Measurements from ENCODE around the gene CDK19.
"Not testable (repeated sequence)": the region's sequence is repeated elsewhere in the genome, so short reads cannot be mapped to it uniquely, and the experiment has no call there.

Gene CDK19

GRCh38 chr6:110813338-110814101 lies 1.7 kb downstream of the CDK19 start:
- no peak for DNase-seq (ENCODE audit: low read depth in 3 of 3)

DNA sequence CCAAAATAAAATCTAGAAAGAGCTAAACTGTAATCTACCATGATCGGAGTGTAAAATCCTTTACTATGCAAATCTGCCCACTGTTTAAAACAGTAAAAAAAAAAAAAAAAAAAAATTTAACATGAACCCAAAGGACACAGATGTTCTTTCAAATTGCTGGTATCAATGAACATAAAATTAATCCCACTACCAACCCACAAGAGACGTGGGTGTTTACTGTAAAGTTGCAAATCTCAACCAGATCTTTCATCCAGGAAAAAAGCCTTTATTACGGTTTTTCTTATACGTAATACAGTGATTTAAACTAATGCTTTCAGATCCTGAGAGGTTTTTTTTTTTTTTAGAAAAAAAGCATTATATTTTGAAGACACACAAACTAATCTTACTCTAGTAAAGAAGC lies 2.5 kb downstream of the CDK19 start:
- DNase-seq (ENCODE audit: low read depth in 3 of 3): no peak

GRCh38 chr6:110810896-110811586 lies 4.2 kb downstream of the CDK19 start:
- no peak for DNase-seq (ENCODE audit: low read depth in 3 of 3)

- no peak for DNase-seq (ENCODE audit: low read depth in 3 of 3)
Observed at GRCh38 chr6:110809792-110810191, 5.5 kb downstream of the CDK19 start.

DNA sequence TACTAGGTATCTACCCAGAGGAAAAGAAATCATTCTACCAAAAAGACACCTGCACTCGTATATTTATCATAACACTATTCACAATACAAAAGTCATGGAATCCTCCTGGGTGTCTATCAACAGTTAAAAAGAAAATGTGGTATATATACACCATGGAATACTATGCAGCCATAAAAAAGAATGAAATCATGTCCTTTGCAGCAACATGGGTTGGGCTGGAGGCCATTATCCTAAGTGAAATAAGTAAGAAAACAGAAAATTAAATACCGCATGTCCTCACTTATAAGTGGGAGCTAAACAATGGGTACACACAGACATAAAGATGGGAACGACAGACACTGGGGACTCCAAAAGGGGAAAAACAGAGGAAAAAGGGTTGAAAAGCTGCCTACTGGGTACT lies 13.1 kb downstream of the CDK19 start:
- not testable (repeated sequence) for DNase-seq (ENCODE audit: low read depth in 3 of 3)

DNA sequence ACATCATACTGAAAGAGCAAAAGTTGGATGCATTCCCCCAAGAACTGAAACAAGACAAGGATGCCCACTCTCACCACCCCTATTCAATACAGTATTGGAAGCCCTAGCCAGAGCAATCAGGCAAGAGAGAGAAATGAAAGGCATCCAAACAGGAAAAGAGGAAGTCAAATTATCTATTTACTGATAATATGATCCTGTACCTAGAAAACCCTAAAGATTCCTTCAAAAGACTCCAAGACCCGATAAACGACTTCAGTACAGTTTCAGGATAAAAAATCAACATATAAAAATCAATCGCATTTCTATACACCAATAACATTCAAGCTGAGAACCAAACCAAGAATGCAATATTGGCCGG lies 14.5 kb downstream of the CDK19 start:
- no peak for DNase-seq (ENCODE audit: low read depth in 3 of 3)

DNA sequence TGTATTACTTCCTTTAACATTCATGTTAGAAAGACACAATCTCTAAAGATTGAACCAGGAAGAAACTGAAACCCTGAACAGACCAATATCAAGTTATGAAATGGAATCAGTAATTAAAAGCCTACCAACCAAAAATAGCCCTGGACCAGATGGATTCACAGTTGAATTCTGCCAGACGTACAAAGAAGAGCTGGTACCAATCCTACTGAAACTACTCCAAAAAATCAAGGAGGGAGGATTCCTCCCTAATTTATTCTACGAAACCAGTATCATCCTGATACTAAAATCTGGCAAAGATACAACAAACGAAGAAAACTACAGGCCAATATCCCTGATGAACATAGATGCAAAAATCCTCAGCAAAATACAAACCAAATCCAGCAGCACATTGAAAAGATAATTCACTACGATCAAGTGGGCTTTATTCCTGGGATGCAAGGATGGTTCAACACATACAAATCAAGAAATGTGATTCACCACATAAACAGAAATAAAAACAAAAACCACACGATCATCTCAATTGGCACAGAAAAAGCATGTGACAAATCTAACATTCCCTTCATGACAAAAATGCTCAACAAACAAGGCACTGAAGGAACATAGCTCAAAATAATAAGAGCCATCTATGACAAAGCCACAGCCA lies 15.0 kb downstream of the CDK19 start:
- no peak for DNase-seq (ENCODE audit: low read depth in 3 of 3)

DNA sequence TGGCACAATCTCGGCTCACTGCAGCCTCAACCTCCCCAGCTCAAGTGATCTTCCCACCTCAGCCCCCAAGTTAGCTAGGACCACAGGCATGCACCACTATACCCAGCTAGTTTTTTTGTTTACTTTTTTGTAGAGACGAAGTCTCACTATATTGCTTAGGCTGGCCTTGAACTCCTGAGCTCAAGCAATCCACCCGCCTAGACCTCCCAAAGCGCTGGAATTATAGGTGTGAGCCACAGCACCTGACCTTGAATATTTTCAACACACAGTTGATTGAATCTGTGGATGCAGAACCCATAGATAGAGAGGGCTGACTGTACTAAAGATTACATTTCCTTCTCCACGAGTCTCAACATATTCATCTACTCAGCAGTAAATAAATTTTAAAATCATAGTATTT lies 15.6 kb downstream of the CDK19 start:
- no peak for DNase-seq (ENCODE audit: low read depth in 3 of 3)

DNA sequence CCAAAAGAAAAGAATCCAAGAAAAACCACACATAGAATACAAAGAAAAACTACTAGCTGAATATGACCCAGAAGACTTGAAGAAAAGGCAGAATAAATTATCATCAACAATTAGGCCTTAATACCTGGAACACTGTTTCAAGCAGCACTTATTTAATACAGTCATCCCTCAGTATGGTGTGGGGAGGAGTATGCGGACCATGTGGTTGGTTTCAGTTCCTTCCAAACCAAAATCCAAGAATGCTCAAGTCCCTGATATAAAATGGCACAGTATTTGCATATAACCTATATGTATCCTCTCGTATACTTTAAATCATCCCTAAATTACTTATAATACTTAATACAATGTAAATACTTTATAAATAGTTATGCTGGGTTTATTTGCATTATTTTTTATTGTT lies 16.1 kb downstream of the CDK19 start:
- no peak for DNase-seq (ENCODE audit: low read depth in 3 of 3)

GRCh38 chr6:110795271-110795670 lies 20.0 kb downstream of the CDK19 start:
- DNase-seq (ENCODE audit: low read depth in 3 of 3): no peak

GRCh38 chr6:110786696-110787095 lies 28.6 kb downstream of the CDK19 start:
- DNase-seq (ENCODE audit: low read depth in 3 of 3): no peak

GRCh38 chr6:110786271-110786670 lies 29.0 kb downstream of the CDK19 start:
- DNase-seq (ENCODE audit: low read depth in 3 of 3): no peak

GRCh38 chr6:110784610-110784979 lies 30.7 kb downstream of the CDK19 start:
- DNase-seq (ENCODE audit: low read depth in 3 of 3): no peak

DNA sequence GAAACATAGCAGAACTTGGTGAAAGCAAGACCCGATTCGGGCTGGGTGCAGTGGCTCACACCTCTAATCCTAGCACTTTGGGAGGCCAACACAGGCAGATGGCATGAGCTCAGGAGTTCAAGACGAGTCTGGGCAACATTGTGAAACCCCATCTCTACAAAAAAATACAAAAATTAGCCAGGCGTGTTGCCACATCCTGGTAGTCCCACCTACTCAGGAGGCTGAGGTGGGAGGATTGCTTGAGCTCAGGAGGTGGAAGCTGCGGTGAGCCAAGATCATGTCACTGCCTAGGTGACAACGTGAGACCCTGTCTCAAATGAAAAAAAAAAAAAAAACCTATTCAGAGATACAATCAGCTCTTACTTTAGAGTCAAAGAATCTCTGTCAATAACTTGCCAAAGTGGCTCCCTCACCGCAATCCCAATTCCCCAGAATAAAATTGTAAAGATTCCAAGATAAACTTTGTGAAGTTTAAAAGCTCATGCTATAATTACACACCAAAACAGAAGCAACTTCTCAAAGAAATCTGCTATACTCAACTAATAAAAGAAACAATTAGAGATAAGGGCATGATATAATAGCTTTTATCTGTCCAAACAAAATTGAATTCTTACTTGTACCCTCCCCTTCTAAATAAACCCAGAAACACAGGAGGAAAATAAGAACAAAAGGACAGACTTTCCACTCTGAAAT lies 33.6 kb downstream of the CDK19 start:
- DNase-seq (ENCODE audit: low read depth in 3 of 3): no peak

DNA sequence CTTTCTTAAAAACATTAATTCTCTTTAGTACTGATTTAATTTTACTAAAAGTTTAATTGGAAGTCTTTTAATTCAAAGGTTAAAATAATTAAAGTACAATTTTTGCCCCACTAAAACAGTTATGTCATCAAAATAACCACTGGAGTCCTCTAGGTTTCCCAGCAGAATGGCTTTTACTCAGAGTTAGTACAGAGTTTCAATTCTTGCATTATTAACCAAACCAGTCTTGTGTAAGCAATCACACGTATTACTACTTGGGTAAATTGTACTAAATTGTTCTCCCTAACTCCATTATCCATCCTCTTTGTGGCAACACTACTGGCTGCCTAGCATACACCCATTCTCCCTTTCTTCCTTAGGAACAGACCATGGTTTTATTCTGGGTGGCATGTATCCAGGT lies 36.9 kb downstream of the CDK19 start:
- no peak for DNase-seq (ENCODE audit: low read depth in 3 of 3)

DNA sequence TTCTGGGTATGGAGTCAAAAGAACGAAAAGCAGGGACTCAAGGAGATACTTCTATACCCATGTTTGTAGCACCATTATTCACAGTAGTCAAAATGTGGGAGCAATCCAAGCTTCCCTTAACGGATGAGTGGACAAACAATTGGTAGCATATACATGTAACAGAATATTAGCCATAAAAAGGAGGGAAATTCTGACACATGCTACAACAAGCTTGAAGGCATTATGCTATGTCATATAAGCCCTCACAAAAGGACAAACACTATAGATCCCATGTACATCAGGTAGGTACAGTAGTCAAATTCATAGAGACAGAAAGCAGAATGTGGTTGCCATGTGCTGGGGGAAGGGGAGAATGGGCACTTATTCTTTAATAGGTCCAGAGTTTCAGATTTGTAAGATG lies 37.6 kb downstream of the CDK19 start:
- no peak for DNase-seq (ENCODE audit: low read depth in 3 of 3)

DNA sequence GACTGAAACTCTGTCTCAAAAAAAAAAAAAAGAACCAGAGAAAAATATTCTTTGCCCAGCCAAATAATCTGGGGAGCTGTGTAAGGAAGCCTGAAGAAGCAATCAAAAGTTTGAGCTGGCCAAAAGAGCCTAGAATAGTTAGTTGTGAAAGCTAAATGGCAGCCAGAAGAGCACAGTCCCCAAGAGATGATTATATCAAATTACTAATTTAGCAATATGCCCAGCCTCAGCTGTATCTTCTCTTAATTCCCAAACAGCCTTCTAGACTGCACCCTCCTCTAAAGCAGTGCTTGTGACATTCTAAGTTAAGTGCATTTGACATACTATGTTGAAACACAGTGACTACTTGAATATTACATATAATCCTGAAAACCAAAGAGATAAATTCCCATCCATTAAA lies 38.9 kb downstream of the CDK19 start:
- no peak for DNase-seq (ENCODE audit: low read depth in 3 of 3)

- DNase-seq (ENCODE audit: low read depth in 3 of 3): no peak
Observed at GRCh38 chr6:110769923-110770322, 45.3 kb downstream of the CDK19 start.

DNA sequence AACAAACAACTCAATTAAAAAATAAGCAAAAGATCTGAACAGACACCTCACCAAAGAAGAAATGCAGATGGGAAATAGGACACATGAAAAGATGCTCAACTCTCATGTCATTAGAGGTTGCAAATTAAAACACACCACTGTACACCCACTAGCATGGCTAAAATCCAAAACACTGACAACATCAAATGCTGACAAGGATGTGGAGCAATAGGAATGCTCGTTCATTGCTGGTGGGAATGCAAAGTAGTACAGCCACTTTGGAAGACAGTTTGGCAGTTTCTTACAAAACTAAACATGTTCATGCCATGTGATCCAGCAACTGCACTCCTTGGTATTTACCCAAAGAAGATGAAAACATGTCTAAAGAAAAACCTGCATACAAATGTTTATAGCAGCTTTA lies 47.2 kb downstream of the CDK19 start:
- DNase-seq (ENCODE audit: low read depth in 3 of 3): no peak

- no peak for DNase-seq (ENCODE audit: low read depth in 3 of 3)
Observed at GRCh38 chr6:110761371-110761770, 53.9 kb downstream of the CDK19 start.

DNA sequence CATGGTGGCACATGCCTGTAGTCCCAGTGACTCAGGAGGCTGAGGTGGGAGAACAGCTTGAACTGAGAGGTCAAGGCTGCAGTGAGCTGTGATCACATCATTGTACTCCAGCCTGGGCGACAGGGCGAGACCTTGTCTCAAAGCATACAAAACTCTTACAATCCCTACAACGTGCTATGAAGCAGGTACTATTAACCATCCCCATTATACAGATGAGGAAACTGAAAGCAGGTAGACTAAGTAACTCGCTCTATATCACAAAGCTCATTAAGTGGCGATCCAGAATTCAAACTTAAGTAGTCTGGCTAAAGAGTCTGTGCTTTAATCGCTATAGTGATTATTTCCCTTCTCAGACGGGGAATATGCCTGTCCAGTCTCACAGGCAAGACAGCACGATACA lies 54.7 kb downstream of the CDK19 start:
- no peak for DNase-seq (ENCODE audit: low read depth in 3 of 3)

DNA sequence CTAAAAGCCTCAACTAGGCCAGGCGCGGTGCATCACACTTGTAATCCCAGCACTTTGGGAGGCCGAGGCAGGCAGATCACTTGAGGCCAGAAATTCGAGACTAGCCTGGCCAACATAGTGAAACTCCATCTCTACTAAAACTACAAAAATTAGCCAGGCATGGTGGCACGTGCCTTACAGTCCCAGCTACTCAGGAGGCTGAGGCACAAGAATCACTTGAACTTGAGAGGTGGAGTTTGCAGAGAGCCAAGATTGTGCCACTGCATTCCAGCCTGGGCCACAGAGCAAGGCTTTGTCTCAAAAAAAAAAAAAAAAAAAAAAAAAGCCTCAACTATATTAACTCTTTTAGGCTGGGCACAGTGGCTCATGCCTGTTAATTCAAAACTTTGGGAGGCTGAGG lies 55.2 kb downstream of the CDK19 start:
- DNase-seq (ENCODE audit: low read depth in 3 of 3): not testable (repeated sequence)

GRCh38 chr6:110757926-110758325 lies 57.3 kb downstream of the CDK19 start:
- no peak for DNase-seq (ENCODE audit: low read depth in 3 of 3)
